Thymus (tissue), 11 donors: ENCODE measurements around the gene FAM111A. TPM values are rescaled to one million over a fixed set of nuclear protein-coding genes. Genes with fewer than 3 reads are reported as not detected.

ENCODE experiments used
- DNase-seq, 9 donors: peaks; one replicate each; pipeline ENCODE4 v3.0.0-alpha.2; 2013; ENCODE audit warnings: low spot score in 9 of 9, low read depth in 6 of 9, missing footprints in 1 of 9
- H3K27ac ChIP-seq, 2 donors: one replicate each; pipeline ENCODE4 v1.5.1; 2013; ENCODE audit warnings: control low read depth in 1 of 2, low read depth in 1 of 2, low read length in 1 of 2, mild to moderate bottlenecking in 1 of 2, moderate library complexity in 1 of 2
- H3K27me3 ChIP-seq, 2 donors: one replicate each; pipeline ENCODE4 v1.5.1; 2013; ENCODE audit warnings: low read length in 1 of 2; ENCODE audit not compliant: control insufficient read depth in 2 of 2, insufficient read depth in 1 of 2
- H3K36me3 ChIP-seq, 2 donors: one replicate each; pipeline ENCODE4 v1.5.1; 2013; ENCODE audit warnings: low read length in 1 of 2, mild to moderate bottlenecking in 1 of 2, moderate library complexity in 1 of 2; ENCODE audit not compliant: control insufficient read depth in 2 of 2, insufficient read depth in 2 of 2
- H3K4me1 ChIP-seq, 2 donors: one replicate each; pipeline ENCODE4 v1.5.1; 2013; ENCODE audit warnings: low read length in 2 of 2; ENCODE audit not compliant: control insufficient read depth in 2 of 2, insufficient read depth in 2 of 2
- H3K4me3 ChIP-seq, 2 donors: one replicate each; pipeline ENCODE4 v1.5.1; 2013; ENCODE audit warnings: low read length in 2 of 2, control low read depth in 1 of 2, mild to moderate bottlenecking in 1 of 2
- H3K9me3 ChIP-seq, 2 donors: one replicate each; pipeline ENCODE4 v1.5.1; 2013; ENCODE audit warnings: low read length in 1 of 2, mild to moderate bottlenecking in 1 of 2; ENCODE audit not compliant: control insufficient read depth in 2 of 2, insufficient read depth in 1 of 2
- WGBS: extraction: QIAGEN DNeasy Blood & Tissue Kit; methylation state at CpG from one replicate; pipeline ENCODE4 v1.1.7; 2013; 5-methylcytosine and 5-hydroxymethylcytosine counted together
- polyA plus RNA-seq: library from polyadenylated mRNA; stranded (reverse); fragments of 200-250 nt; gene quantifications from one replicate; pipeline ENCODE4 v1.2.3, GENCODE V29; 2013
- total RNA-seq: library from RNA; stranded (reverse); fragments of 120-200 nt; gene quantifications from one replicate; pipeline ENCODE4 v1.2.4, GENCODE V29; 2013
- donor health status: healthy.

FAM111A gene
- total and polyA plus RNA-seq, 2 donors = 60.5 to 82.5 TPM

GRCh38 chr11:59199546-59200422, 57.1 kb downstream of the FAM111A start:
- WGBS = 85% methylated on average over 14 of the region's 14 CpGs
- no peak for DNase-seq
- Histone ChIP-seq H3K27me3 (no peaks in the 10 kb centered on the region), H3K27ac (no peak overlapping the region), H3K9me3 (no peaks in the 10 kb centered on the region), H3K4me3 (no peak overlapping the region), H3K4me1 (no peaks in the 10 kb centered on the region), H3K36me3 (no peaks in the 10 kb centered on the region)

DNA sequence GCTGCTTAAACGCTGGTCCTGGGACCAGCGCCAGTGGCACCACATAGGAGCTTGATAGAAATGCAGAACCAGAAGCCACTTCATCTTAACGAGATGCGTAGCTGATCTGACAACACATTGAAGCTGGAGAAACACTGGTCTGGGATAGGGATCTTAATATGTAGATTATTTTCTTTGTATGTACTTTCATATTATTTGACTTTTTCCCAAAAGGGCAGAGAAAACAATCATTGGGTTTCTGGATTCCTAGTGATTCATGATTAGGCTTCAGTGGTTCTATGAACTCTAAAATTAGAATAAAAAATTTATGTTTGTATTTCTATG, 57.7 kb downstream of the FAM111A start:
- no peaks in the 10 kb centered on the region for H3K9me3 ChIP-seq
- no peak for DNase-seq
- H3K27me3 ChIP-seq = no peaks in the 10 kb centered on the region
- no peaks in the 10 kb centered on the region for H3K36me3 ChIP-seq
- H3K4me3 ChIP-seq = no peak overlapping the region
- H3K27ac ChIP-seq = no peak overlapping the region
- H3K4me1 ChIP-seq = no peaks in the 10 kb centered on the region
- 57% methylated on average over 4 of the region's 4 CpGs for WGBS

- Histone ChIP-seq H3K27ac (no peak overlapping the region), H3K36me3 (no peaks in the 10 kb centered on the region)
Observed at GRCh38 chr11:59201353-59201752, 58.7 kb downstream of the FAM111A start.

More at GRCh38 chr11:59201353-59201752, 58.7 kb downstream of the FAM111A start:
- no peaks in the 10 kb centered on the region for H3K27me3 ChIP-seq
- no peak overlapping the region for H3K4me3 ChIP-seq
- 96% methylated on average over 3 of the region's 3 CpGs for WGBS
- no peaks in the 10 kb centered on the region for H3K9me3 ChIP-seq
- H3K4me1 ChIP-seq = no peaks in the 10 kb centered on the region
- no peak for DNase-seq

Other genes with a start within 250 kb of the FAM111A start
- gene GLYATL1, start 203.4 kb upstream of the FAM111A start, total RNA-seq = 4.9 TPM
- 1.4 TPM for gene GLYATL1, start 203.4 kb upstream of the FAM111A start, polyA plus RNA-seq
- 0.09 TPM for gene GLYATL1B, start 56.5 kb upstream of the FAM111A start, total RNA-seq
- not detected for gene GLYATL1B, start 56.5 kb upstream of the FAM111A start, polyA plus RNA-seq
- 30.9 TPM for gene FAM111B, start 35.6 kb upstream of the FAM111A start, total RNA-seq
- gene FAM111B, start 35.6 kb upstream of the FAM111A start, polyA plus RNA-seq = 0.80 TPM
- 1.6 TPM for gene DTX4, start 29.3 kb downstream of the FAM111A start, total RNA-seq
- 2.0 TPM for gene DTX4, start 29.3 kb downstream of the FAM111A start, polyA plus RNA-seq
- gene MPEG1, start 70.1 kb downstream of the FAM111A start, total RNA-seq = 55.0 TPM
- 24.6 TPM for gene MPEG1, start 70.1 kb downstream of the FAM111A start, polyA plus RNA-seq
- gene OR5AN1, start 216.0 kb downstream of the FAM111A start, total RNA-seq = not detected
- gene OR5AN1, start 216.0 kb downstream of the FAM111A start, polyA plus RNA-seq = under 0.01 TPM